ENCODE measurements around the gene BCL2L15.

- no peak for TF ChIP-seq POLR2AphosphoS5 (IDR thresholded peaks at IDR 0.05; ENCODE audit: borderline replicate concordance, low read depth, low read length)
- TF ChIP-seq EZH2 (IDR thresholded peaks at IDR 0.05): no peak
These were observed at the start of gene BCL2L15 for GRCh38 chr1:113887402-113888175.

Data from SK-N-MC (cell line).